Activated CD4-positive, CD25-positive, alpha-beta regulatory T cell (primary cell): ENCODE measurements around the gene TMBIM1.
"Not testable (repeated sequence)": the region's sequence is repeated elsewhere in the genome, so short reads cannot be mapped to it uniquely, and the experiment has no call there.

Experiments used
- DNase-seq, 4 experiments: peaks; one replicate each; lab custom pipeline; 2025; lab: John Stamatoyannopoulos, UW

The TMBIM1 gene

DNA sequence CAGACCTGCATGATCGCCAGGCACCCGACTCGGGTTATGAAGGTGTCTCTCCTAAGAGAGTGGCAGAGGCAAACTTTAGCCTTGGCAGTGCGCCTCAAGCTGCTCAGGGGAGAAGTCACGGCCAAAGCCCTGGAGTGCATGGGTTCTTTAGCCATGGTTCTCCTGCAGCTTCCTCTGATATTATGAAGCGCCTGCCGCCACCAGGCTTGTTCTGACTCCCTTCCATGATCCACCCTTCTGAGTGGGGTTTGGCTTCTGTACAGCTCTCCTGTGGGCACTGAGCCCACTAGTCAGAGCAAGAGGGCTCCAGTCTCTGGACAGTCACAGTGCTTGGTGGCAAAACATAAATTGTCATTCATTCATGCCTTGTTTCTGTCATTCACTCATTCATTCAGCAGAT is 25.9 kb upstream of the TMBIM1 start:
- no peak for DNase-seq

DNA sequence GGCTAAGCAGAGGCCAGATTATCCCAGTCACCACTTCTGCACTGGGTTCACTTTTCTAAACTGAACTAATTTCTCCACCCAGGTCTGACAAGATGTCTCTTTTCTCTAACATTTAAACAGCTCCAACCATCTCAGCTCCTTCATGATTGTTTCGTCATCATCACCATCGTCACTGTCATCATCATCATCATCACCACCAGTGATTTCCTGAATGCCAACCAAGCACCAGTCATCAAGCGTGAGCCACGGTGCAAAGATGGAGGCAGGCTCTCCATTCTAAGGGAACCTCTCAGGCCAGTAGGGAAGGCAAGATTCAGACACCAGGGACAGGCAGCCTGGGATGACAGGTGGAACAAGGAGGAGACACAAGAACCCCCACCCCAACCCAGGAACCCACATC is 25.5 kb upstream of the TMBIM1 start:
- no peak for DNase-seq

DNA sequence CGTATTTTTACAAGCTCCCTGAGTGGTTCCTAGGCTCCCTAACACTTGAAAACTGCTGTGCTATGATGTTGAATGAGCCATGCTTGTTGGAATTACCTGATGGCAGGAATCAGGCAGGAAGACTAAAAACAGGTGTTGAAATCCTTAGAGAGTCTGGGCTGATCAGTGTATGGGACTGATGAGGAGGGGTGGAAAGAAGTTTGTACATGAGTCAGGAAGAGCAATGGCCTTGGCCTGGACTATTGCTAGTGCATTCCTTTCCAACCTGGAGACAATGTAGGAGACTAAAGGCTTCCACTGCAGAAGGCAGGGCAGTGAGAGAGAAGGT is 25.0 kb upstream of the TMBIM1 start:
- no peak for DNase-seq

GRCh38 chr2:218315397-218315796 is 23.1 kb upstream of the TMBIM1 start:
- DNase-seq, result no peak

- not testable (repeated sequence) for DNase-seq
Observed at GRCh38 chr2:218314764-218315163, 22.5 kb upstream of the TMBIM1 start.

DNA sequence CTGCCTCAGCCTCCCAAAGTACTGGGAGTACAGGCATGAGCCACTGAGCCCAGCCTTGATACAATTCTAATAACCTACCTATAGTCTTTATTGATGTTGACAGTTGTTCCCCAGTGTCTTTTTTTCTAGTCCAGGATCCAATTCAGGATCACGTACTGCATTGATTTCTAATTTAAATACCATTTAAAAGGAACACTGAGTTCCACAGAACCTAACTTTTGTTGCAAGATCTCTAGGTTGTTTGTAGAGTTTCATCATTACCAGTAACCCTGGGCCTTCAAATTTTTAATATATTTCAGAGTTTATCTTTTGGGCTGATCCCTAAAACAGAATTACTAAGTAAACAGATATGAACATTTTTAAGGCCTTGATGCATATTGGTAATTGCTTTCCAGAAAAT is 21.1 kb upstream of the TMBIM1 start:
- DNase-seq, result no peak

GRCh38 chr2:218312267-218312756 is 20.0 kb upstream of the TMBIM1 start:
- DNase-seq, result no peak

DNA sequence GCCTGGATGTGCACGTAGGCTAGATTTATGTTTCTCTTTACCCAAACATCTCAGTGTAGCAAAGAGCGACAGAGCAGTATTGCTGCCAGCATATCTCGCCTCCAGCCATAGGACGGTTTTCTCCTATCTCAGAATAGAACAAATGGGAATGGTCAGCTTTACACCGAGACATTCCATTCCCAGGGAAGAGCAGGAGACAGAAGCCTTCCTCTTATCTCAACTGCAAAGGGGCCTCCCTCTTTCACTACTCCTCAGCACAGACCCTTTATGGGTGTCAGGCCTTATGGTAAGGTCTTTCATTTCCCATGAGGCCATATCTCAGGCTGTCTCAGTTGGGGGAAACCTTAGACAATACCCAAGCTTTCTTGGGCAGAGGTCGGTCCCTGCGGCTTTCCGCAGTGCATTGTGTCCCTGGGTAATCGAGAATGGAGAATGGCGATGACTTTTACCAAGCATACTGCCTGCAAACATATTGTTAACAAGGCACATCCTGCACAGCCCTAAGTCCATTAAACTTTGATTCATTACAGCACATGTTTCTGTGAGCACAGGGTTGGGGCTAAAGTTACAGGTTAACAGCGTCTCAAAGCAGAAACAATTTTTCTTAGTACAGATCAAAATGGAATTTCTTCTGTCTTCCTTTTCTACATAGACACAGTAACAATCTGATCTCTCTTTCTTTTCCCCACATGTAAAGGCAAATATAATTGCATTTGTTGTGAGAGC is 19.4 kb upstream of the TMBIM1 start:
- not testable (repeated sequence) for DNase-seq

DNA sequence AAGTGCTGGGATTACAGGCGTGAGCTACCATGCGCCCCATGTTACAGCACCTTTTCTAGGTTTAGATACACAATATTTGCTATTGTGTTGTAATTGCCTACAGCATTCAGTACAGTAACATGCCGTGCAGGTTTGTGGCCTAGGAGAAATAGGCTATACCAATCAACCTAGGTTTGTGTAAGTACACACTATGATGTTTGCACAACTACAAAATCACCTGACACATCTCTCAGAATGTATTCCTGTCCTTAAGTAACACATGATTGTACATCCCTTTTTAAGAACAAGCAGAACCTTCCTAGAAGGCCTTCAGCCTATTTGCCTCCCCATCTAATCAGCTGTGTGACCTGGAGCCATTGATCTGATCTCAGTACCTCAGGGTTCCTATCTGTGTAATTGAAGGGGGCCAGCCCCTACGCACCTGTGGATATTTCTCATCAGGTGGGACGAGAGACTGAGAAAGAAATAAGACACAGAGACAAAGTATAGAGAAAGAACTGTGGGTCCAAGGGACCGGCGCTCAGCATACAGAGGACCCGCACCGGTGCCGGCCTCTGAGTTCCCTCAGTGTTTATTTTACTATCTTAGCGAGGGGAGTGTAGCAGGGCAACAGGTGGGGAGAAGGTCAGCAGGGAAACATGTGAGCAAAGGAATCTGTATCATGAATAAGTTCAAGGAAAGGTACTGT is 18.7 kb upstream of the TMBIM1 start:
- no peak for DNase-seq

- DNase-seq, result no peak
Observed at GRCh38 chr2:218307415-218308090, 15.2 kb upstream of the TMBIM1 start.

GRCh38 chr2:218306184-218306920 is 14.0 kb upstream of the TMBIM1 start:
- no peak for DNase-seq

DNA sequence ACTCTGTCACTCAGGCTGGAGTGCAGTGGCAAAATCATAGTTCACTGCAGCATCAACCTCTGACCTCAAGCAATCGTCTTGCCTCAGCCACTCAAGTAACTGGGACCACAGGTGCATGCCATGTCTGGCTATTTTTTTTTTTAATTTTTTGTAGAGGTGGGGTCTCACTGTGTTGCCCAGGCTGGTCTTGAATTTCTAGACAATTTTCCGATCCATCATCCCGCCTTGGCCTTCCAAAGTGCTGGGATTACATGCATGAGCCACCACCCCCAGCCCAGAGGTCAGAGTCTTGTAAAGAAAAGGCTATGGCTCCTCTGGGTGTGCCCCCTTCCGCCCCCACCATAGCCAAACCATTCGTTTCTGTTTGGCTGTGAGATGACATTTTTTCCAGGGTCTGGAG is 13.1 kb upstream of the TMBIM1 start:
- DNase-seq, result no peak

DNA sequence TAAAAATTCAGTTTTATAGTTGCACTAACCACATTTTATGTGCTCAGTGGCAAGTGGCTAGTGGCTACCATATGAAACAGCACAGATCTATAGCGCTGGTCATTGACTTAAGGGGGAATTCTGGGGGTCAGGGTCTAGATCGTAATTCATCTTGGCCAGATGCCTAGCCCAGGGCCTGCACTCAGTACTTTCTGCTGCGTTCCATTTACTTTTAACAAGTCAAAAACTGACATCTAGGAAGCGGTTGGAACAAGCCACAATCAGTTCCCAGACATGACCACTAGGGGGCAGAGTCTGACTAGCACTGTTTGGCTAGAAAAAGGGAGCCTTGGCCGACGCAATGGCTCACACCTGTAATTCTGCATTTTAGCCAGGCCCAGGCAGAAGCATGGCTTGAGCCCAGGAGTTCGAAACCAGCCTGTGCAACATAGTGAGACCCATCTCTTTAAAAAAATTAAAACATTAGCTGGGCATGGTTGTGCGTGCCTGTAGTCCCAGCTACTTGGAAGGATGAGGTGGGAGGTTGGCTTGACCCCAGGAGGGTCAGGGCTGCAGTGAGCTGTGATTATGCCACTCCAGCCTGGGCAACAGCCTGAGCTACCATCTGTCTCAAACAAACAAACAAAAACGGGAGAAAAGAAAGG is 9.0 kb upstream of the TMBIM1 start:
- peak; percentile 65 to 86 (median 70) for DNase-seq

- DNase-seq, result no peak
Observed at GRCh38 chr2:218300141-218300540, 7.8 kb upstream of the TMBIM1 start.

DNA sequence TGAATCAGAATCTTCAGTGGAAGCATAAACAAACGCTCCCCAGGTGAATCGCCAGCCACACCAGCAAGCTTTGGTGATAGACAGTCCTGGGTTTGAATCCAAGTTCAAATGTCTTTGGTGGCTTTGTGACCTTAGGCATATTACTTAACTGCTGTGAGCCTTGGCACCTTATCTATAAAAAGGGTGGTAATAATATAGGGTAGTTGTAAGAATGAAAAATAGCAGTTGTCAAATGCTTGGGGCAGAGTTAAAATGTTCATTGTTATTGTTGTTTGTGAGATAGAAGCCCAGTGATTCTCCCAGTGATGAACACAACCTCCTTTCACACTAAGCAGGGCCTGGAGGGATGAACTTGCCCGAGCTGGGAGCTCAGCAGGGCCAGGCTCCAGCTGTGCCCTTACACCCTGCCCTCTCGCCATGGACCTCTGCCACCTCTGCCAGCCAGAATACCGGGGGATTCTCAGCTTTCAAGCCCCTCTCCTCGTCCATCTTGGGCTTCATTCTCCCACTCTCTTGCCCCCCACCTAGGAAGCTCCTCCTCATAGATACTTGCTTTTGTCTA is 6.1 kb upstream of the TMBIM1 start:
- no peak for DNase-seq

DNA sequence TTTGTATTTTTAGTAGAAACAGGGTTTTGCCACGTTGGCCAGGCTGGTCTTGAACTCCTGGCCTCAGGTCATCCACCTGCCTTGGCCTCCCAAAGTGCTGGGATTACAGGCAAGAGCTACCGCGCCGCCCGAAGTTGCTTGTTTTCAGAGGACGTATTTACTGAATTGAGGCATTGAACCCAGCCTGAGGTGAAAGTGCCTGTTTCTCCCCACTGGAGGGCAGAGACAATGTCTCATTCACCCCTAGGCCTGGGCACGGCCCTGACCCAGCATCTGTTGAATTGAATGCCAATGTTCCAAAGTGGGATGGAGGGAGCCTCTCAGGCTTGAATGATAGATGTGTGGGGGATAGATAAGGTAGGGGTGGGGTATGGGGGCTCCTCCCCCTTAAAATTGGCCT is 4.5 kb upstream of the TMBIM1 start:
- no peak for DNase-seq

DNA sequence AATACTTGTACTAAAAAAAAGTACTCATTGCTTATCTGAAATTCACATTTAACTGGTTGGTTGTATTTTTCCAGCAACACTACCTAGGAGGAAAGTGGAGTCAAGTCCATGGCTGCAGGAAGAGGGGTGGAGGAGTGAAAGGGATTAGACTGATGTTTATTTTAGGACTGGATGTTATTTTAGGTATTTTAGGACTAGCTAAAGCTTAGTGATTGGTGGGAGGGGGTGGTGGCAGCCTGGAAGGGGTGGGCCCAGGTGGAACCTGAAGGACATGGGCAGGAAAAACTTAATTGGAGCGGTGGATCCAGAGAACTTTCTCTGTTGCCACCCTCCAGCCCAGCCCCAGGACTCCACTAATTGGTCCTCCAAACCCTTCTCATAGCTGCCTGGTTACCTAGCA is 3.9 kb upstream of the TMBIM1 start:
- DNase-seq, result no peak

- no peak for DNase-seq
Observed at GRCh38 chr2:218295029-218295428, 2.7 kb upstream of the TMBIM1 start.

GRCh38 chr2:218294430-218295022 is 2.2 kb upstream of the TMBIM1 start:
- DNase-seq, result no peak

- no peak for DNase-seq
Observed at GRCh38 chr2:218293715-218294429, 1.6 kb upstream of the TMBIM1 start.
